Cardiac fibroblast (primary cell): ENCODE results near the gene FBXW8.

ENCODE experiments used
- DNase-seq, 2 donors: peaks; one replicate each; pipeline versions ENCODE4 v3.0.0 to v3.0.0-alpha.2; 2010; ENCODE audit warnings: low read depth in 2 of 2
- H3K4me3 ChIP-seq, 2 donors: replicated peaks in 1 of 2; 1 replicate in 1 of 2; 2 replicates in 1 of 2; pipeline ENCODE4 v1.5.1; 2011; ENCODE audit warnings: low read depth in 2 of 2, low read length in 2 of 2, mild to moderate bottlenecking in 2 of 2, moderate library complexity in 1 of 2
- TF ChIP-seq, protein P1 (sequence below): IDR thresholded peaks from one replicate; pipeline ENCODE4 v1.5.1; 2011; ENCODE audit warnings: low read depth, mild to moderate bottlenecking, low read length, inconsistent platforms

Gene FBXW8

DNA sequence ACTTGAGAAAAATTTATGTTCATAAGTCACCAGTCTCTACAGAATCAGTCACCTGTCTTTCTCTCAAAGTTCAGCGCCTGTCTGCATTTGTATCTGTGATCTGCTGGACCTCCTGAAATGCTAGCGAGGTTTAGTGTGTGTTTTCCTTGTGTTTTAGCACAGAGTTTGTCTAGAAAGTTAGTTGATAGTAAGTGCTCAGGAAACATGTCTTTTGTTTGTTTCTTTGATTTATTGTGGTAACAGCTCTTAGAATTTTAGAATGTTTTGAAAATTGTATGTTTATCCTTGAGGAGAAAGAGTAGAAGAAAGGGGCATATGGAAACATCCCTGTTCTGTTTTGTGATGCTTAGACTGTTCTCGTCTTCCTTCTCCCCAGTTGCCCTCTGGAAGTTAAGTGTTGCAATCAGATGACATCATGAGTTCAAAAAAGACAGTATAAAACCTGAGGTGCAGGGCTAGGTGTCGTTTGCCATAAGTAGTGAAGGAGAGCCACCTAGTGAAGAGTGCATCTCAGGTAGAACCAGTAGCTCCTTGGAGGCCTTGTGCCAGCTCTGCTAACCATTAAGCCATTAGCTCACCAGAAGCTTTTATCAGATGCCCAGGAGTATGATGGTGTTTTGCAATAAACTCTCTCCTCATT lies 44.8 kb downstream of the FBXW8 start:
- TF ChIP-seq, protein P1, sequence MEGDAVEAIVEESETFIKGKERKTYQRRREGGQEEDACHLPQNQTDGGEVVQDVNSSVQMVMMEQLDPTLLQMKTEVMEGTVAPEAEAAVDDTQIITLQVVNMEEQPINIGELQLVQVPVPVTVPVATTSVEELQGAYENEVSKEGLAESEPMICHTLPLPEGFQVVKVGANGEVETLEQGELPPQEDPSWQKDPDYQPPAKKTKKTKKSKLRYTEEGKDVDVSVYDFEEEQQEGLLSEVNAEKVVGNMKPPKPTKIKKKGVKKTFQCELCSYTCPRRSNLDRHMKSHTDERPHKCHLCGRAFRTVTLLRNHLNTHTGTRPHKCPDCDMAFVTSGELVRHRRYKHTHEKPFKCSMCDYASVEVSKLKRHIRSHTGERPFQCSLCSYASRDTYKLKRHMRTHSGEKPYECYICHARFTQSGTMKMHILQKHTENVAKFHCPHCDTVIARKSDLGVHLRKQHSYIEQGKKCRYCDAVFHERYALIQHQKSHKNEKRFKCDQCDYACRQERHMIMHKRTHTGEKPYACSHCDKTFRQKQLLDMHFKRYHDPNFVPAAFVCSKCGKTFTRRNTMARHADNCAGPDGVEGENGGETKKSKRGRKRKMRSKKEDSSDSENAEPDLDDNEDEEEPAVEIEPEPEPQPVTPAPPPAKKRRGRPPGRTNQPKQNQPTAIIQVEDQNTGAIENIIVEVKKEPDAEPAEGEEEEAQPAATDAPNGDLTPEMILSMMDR: no peak
- no peak overlapping the region for H3K4me3 ChIP-seq
- DNase-seq: peak; percentile 37 to 43

DNA sequence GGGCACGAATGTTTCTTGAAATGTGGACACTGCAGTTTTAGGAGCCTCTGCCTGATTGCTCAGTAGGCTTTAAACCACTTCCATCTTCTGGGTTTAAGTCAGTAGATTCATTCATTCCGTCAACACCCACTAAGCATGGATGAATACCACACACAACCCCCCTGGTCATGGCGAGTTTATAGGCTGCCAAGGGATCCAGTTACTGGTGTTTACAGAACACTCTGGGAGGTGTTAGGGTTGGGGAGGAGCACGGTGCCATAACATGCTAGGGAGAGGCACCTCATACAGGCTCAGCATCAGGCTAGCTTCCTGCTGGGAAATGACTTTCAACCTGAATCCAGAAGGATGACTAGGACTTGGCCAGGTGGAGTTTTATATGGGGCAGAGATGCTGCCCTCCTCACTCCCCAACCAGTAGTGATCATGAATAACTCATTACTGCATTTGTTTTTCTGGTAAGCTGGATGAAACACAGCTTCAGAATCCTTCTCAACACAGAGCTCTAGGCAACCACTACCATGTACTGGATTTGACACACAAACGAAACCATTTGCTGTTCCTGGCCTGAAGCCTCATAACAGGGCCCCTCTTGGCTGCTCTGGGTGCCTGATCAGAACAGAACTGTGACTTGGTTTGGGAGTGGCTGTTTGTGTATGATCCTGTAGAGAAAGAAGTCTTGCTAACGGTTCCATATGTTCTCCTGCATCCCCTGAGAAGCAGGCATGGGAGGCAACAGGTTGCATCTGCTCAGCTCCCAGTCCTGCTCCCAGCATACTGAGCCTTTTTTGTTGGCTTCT lies 47.9 kb downstream of the FBXW8 start:
- TF ChIP-seq, protein P1: no peak
- DNase-seq: peak in 1 of 2 donors; percentile 6

DNA sequence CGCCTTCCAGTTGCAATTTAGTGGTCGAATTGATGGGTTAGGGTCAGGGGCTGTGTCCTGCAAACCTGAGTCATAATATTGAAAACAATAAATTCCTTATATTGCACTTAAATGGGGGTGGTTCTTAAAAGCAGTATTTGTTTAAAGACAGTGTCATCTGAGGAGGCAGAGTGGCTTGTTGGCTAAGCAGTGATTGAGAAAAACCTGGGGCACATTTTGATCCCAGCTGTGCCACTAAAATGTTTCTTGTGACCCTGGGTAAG lies 48.4 kb downstream of the FBXW8 start:
- TF ChIP-seq, protein P1: no peak
- DNase-seq: no peak
- H3K4me3 ChIP-seq: no peak overlapping the region

More for the DNA sequence above, 47.9 kb downstream of the FBXW8 start:
- no peak overlapping the region for H3K4me3 ChIP-seq

DNA sequence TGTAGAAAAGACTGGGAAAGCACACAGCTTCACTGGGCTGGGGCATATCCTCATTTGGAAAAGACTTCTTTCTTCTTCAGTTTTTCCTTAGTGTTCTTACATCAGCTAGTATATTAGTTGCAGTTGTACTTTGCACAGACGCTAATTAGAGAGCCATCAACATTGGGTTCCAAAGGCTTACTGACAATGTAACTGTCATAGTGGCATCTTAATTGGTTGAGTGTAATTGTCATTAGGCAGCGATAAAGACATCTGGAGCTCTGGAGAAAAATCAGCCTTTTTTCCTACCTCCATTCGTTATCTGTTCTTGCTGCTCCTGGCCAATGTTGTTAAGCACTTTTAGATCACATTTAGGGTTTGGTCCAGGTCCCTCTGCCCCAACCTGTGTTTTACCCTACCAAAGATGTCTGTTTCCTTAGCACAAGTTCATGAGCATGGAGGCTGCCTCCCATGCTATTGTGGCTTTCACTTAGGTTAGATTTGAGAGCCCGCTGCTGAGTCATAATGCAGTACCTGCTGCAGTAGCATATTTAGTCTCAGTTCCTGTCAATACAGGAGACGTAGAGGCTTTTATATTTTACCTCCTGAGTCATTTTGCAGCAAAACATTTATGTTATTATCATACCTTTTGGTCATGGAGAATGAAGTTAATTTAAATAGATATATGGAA lies 49.2 kb downstream of the FBXW8 start:
- H3K4me3 ChIP-seq: no peak overlapping the region
- TF ChIP-seq, protein P1: no peak
- DNase-seq: no peak

DNA sequence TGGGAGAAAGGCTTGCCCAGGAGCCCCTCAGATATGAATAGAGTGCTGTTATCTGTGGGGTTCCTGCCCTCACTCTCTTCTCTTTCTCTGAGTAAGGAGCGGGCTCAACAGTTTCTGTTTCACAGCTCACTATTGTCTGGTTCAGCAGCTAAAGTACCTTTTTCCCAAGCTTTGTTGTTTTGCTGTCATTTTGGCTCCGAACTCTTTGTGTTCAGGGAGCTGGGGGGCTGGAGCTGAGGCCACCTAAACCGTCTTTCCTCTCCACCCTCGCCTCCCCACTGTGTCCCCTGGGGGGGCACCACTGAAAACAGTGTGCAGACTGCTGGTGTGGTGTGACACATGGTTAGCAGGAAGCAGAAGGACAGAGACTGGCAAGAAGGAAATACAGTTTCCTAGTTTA lies 51.4 kb downstream of the FBXW8 start:
- DNase-seq: no peak
- TF ChIP-seq, protein P1: no peak
- no peak overlapping the region for H3K4me3 ChIP-seq

DNA sequence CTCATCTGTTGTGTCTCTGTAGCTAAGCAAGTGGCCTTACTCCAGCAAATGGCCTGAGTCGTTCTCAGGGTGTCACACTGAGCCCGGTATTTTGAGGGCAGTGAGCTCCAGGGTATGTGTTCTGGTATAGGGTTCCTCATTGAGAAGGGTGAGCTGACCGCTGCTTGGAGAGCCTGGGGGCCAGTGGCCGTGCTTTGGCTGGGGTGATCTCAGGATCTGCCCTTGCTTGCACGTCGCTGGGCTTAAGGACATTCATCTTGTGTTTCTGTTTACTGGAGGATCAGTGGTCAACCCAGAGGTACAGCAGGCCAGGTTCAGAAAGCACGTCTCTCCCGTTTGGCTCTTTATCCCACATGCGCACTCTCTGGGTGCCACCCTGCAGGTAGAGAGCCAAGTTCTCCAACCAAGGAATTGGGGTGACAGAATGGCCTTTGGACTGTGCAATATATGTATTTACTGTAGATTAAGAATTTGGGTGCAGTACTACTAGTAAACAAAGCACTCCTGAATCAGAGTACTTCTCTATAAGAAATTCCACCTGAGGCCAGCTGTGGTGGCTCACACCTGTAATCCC lies 52.1 kb downstream of the FBXW8 start:
- no peak overlapping the region for H3K4me3 ChIP-seq
- no peak for DNase-seq
- TF ChIP-seq, protein P1: no peak
